Loucy (cell line): Measurements from ENCODE around the gene MEIOSIN.

Source experiments
- EZH2phosphoT487 ChIP-seq: fragments of 200-600 bp; IDR thresholded peaks from 2 replicates; pipeline ENCODE4 v1.6.1; 2018; ENCODE audit warnings: antibody characterized with exemption, mild to moderate bottlenecking, moderate library complexity, borderline replicate concordance
- TF ChIP-seq, protein P1 (sequence below): fragments of 200-600 bp; sonication (generic); conservative IDR thresholded peaks from 2 replicates; pipeline ENCODE4 v1.5.1; 2014; ENCODE audit warnings: mild to moderate bottlenecking, antibody characterized with exemption, low read length

DNA sequence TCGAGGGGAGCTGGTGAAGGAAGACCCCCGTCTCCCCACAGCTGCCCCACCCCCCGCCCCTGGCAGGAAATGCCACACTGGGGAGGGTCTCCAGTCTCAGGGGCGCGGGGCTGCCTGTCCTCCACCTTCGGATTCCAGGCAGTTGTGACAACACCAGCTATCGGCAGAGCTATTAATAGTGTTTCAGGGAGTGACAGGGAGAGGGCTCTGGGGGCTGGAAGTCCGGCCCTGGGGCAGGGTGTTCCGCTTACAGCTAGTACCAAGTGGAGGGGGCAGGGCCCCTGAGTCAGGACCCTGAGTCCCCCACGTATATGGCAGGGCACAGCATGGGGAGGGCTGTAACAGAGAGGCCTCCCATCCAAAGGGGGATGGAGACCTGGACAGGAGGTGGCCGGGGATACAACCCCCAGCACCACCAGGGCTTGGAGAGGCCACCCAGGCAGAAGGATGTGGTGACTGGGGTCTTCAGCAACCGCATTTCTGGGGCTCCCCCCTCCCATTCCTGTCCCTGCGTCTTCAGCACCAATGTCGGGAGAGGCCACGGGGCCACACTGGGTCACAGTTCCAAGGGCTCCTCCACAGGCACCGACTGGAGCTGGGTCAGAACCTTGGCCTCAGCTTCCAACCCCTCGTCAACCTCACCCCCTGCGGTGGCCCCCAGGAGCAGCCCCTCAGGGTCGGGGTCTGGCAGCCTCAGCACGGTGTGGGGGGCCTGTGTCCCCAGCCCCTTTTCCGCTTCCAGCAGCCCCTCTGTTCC, 31.9 kb downstream of the MEIOSIN start:
- TF ChIP-seq, protein P1, sequence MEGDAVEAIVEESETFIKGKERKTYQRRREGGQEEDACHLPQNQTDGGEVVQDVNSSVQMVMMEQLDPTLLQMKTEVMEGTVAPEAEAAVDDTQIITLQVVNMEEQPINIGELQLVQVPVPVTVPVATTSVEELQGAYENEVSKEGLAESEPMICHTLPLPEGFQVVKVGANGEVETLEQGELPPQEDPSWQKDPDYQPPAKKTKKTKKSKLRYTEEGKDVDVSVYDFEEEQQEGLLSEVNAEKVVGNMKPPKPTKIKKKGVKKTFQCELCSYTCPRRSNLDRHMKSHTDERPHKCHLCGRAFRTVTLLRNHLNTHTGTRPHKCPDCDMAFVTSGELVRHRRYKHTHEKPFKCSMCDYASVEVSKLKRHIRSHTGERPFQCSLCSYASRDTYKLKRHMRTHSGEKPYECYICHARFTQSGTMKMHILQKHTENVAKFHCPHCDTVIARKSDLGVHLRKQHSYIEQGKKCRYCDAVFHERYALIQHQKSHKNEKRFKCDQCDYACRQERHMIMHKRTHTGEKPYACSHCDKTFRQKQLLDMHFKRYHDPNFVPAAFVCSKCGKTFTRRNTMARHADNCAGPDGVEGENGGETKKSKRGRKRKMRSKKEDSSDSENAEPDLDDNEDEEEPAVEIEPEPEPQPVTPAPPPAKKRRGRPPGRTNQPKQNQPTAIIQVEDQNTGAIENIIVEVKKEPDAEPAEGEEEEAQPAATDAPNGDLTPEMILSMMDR: no peak
- TF ChIP-seq EZH2phosphoT487: no peak
